GM23338 (cell line): ENCODE measurements around the gene BBS10. TPM values are rescaled to one million over a fixed set of nuclear protein-coding genes. Genes with fewer than 3 reads are reported as not detected.

ENCODE experiments used
- ATAC-seq: fragments of 200-7000 bp; cut with Tn5 transposase; 3 replicates; pipeline ENCODE4 v1.9.1; 2020
- DNase-seq: peaks from one replicate; pipeline ENCODE4 v3.0.0-alpha.2; 2015; ENCODE audit warnings: low spot score
- H2AFZ ChIP-seq: fragments of 200-600 bp; sonication (generic); 2 replicates; pipeline ENCODE4 v1.8.0; 2016; ENCODE audit warnings: antibody characterized with exemption, mild to moderate bottlenecking, moderate library complexity
- H3F3A ChIP-seq: fragments of 200-600 bp; sonication (generic); replicated peaks from 2 replicates; pipeline ENCODE4 v1.8.0; 2017; ENCODE audit warnings: antibody characterized with exemption, mixed run types, low read depth
- H3K27ac ChIP-seq: fragments of 200-600 bp; sonication (generic); 2 replicates; pipeline ENCODE4 v1.6.1; 2016; ENCODE audit warnings: low read depth
- H3K27me3 ChIP-seq: fragments of 200-600 bp; sonication (generic); 2 replicates; pipeline ENCODE4 v1.8.0; 2016; ENCODE audit warnings: mild to moderate bottlenecking, mixed run types, moderate library complexity; ENCODE audit not compliant: insufficient read depth
- H3K36me3 ChIP-seq: fragments of 200-600 bp; sonication (generic); 2 replicates; pipeline ENCODE4 v1.8.0; 2016; ENCODE audit warnings: mild to moderate bottlenecking; ENCODE audit not compliant: insufficient read depth
- H3K4me1 ChIP-seq: fragments of 200-600 bp; sonication (generic); 2 replicates; pipeline ENCODE4 v1.8.0; 2016; ENCODE audit warnings: mild to moderate bottlenecking, moderate library complexity; ENCODE audit not compliant: insufficient read depth
- H3K4me2 ChIP-seq: fragments of 200-600 bp; sonication (generic); 2 replicates; pipeline ENCODE4 v1.7.1; 2017; ENCODE audit warnings: mixed run types
- H3K4me3 ChIP-seq: fragments of 200-600 bp; sonication (generic); 2 replicates; pipeline ENCODE4 v1.6.1; 2016; ENCODE audit warnings: mixed run types
- H3K79me2 ChIP-seq: fragments of 200-600 bp; sonication (generic); replicated peaks from 2 replicates; pipeline ENCODE4 v1.8.0; 2017; ENCODE audit warnings: mild to moderate bottlenecking; ENCODE audit not compliant: insufficient read depth
- H3K9me2 ChIP-seq: fragments of 200-600 bp; sonication (generic); 2 replicates; pipeline ENCODE4 v1.8.0; 2017; ENCODE audit not compliant: insufficient read depth
- H4K20me1 ChIP-seq: fragments of 200-600 bp; sonication (generic); replicated peaks from 2 replicates; pipeline ENCODE4 v1.8.0; 2017; ENCODE audit warnings: mild to moderate bottlenecking; ENCODE audit not compliant: insufficient read depth
- H3K27ac Mint-ChIP-seq: 2 replicates; pipeline ENCODE4 v1.8.0; 2020; ENCODE audit warnings: inconsistent platforms, mild to moderate bottlenecking, moderate library complexity, mixed read lengths
- H3K27me3 Mint-ChIP-seq: 3 replicates; pipeline ENCODE4 v1.8.0; 2022; ENCODE audit warnings: low read depth, mild to moderate bottlenecking, moderate library complexity, mixed read lengths, inconsistent platforms; ENCODE audit not compliant: insufficient read depth, poor library complexity
- H3K36me3 Mint-ChIP-seq: 3 replicates; pipeline ENCODE4 v1.8.0; 2021; ENCODE audit warnings: low read depth, mild to moderate bottlenecking, inconsistent platforms, moderate library complexity, mixed read lengths
- H3K4me1 Mint-ChIP-seq: 3 replicates; pipeline ENCODE4 v1.8.0; 2020; ENCODE audit warnings: mild to moderate bottlenecking, inconsistent platforms, mixed read lengths
- H3K4me3 Mint-ChIP-seq: 3 replicates; pipeline ENCODE4 v1.8.0; 2021; ENCODE audit warnings: moderate library complexity, mild to moderate bottlenecking, inconsistent platforms, mixed read lengths
- H3K9me3 Mint-ChIP-seq: 3 replicates; pipeline ENCODE4 v1.8.0; 2020; ENCODE audit warnings: moderate library complexity, mild to moderate bottlenecking, inconsistent platforms, mixed read lengths
- CREB1 ChIP-seq: fragments of 250-450 bp; sonication (Bioruptor Pico); IDR thresholded peaks from 2 replicates; pipeline ENCODE4 v1.5.0; 2020; ENCODE audit warnings: low read depth, mild to moderate bottlenecking, moderate library complexity
- ETS1 ChIP-seq: IDR thresholded peaks from 2 replicates; pipeline ENCODE4 v1.6.1; 2016; ENCODE audit warnings: antibody characterized with exemption
- EZH2 ChIP-seq: fragments of 200-600 bp; sonication (generic); IDR thresholded peaks from one replicate; pipeline ENCODE4 v1.8.0; 2017; ENCODE audit warnings: antibody characterized with exemption, mild to moderate bottlenecking, low read depth; ENCODE audit not compliant: unreplicated experiment
- EZH2phosphoT487 ChIP-seq: fragments of 200-600 bp; sonication (generic); IDR thresholded peaks from one replicate; pipeline ENCODE4 v1.8.1; 2018; ENCODE audit warnings: antibody characterized with exemption; ENCODE audit not compliant: unreplicated experiment
- JUNB ChIP-seq: IDR thresholded peaks from one replicate; pipeline ENCODE4 v1.6.1; 2016; ENCODE audit warnings: antibody characterized with exemption; ENCODE audit not compliant: unreplicated experiment
- NANOG ChIP-seq: IDR thresholded peaks from 2 replicates; pipeline ENCODE4 v1.6.1; 2016; ENCODE audit warnings: antibody characterized with exemption, borderline replicate concordance
- POLR2AphosphoS5 ChIP-seq: IDR thresholded peaks from 2 replicates; pipeline ENCODE4 v1.6.1; 2016; ENCODE audit warnings: antibody characterized with exemption, low read depth
- STAT1 ChIP-seq: IDR thresholded peaks from one replicate; pipeline ENCODE4 v1.6.1; 2016; ENCODE audit warnings: antibody characterized with exemption; ENCODE audit not compliant: unreplicated experiment
- ZNF114 ChIP-seq: fragments of 250-450 bp; sonication (Bioruptor Pico); IDR thresholded peaks from 2 replicates; pipeline ENCODE4 v1.5.0; 2020; ENCODE audit warnings: mild to moderate bottlenecking, moderate library complexity
- ZNF331 ChIP-seq: fragments of 250-450 bp; sonication (Bioruptor Pico); IDR thresholded peaks from 2 replicates; pipeline ENCODE4 v1.5.0; 2020; ENCODE audit warnings: low read depth, mild to moderate bottlenecking, moderate library complexity
- ZNF462 ChIP-seq: fragments of 250-450 bp; sonication (Bioruptor Pico); IDR thresholded peaks from 2 replicates; pipeline ENCODE4 v1.5.0; 2020; ENCODE audit warnings: mild to moderate bottlenecking, moderate library complexity
- polyA plus RNA-seq: library from polyadenylated mRNA; unstranded; fragments of >200 nt; fragmentation: Nextera tagmentation; extraction: Ambion mirVana; gene quantifications from 2 replicates; pipeline ENCODE4 v1.2.1, GENCODE V29; 2016
- total RNA-seq: library from RNA; depleted of rRNA; stranded (reverse); fragments of >200 nt; shearing (Covaris generic); gene quantifications from 2 replicates; pipeline ENCODE4 v1.2.3, GENCODE V29; 2014
- TF ChIP-seq, protein P1 (sequence below): IDR thresholded peaks from one replicate; pipeline ENCODE4 v1.6.1; 2018; ENCODE audit warnings: antibody characterized with exemption; ENCODE audit not compliant: unreplicated experiment
- TF ChIP-seq, protein P2 (sequence below), 2 experiments: fragments of 200-600 bp in 1 of 2; sonication (generic) in 1 of 2; conservative IDR thresholded peaks; 2 replicates each; pipeline versions ENCODE4 v1.5.1 to v1.6.1; 2016 to 2017; ENCODE audit warnings: antibody characterized with exemption in 2 of 2, low read depth in 2 of 2, mild to moderate bottlenecking in 2 of 2, moderate library complexity in 1 of 2

The BBS10 gene
- total and polyA plus RNA-seq, 2 experiments from 2014 or later = 5.2 to 12.8 TPM

DNA sequence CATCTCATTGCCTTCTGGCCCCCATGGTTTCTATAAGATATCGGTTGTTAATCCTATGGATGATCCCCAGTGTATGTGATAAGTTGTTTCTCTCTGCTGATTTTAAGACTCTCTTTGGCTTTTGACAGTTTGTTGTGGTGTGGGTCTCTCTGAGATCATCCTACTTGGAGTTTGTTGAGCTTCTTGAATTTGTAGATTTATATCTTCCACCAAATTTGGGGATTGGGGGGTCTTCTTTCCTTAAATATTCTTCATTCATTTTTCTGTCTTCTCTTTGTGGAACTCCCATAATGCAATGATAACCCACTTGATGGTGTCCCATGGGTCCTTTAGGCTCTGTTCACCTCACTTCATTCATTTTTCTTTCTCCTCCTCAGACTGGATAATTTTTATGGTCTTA lies 20.0 kb upstream of the BBS10 start:
- Histone ChIP-seq H3K4me3 (no peak overlapping the region), H3K4me1 (no peaks in the 10 kb centered on the region), H3K27ac (no peak overlapping the region), H3K9me2 (no peaks in the 10 kb centered on the region), H4K20me1 (no peaks in the 10 kb centered on the region), H3F3A (no peaks in the 10 kb centered on the region), H3K27me3 (no peaks in the 10 kb centered on the region), H3K36me3 (peaks cover 16% of the 10 kb centered on the region; the same call in 1 of the 2 replicates), H2AFZ (no peak overlapping the region), H3K4me2 (no peak overlapping the region), H3K79me2 (0 out of 2 replicates have a peak, but pooled peaks cover 3% of the 10 kb centered on the region)
- DNase-seq (no peak), ATAC-seq (no peak)
- Mint-ChIP-seq H3K9me3 (peaks cover 3% of the 10 kb centered on the region; the same call in 1 of the 3 replicates), H3K27me3 (peaks cover 4% of the 10 kb centered on the region), H3K4me3 (no peak overlapping the region), H3K27ac (no peak overlapping the region), H3K4me1 (no peaks in the 10 kb centered on the region), H3K36me3 (peaks cover 40% of the 10 kb centered on the region)
- TF ChIP-seq, protein P1, sequence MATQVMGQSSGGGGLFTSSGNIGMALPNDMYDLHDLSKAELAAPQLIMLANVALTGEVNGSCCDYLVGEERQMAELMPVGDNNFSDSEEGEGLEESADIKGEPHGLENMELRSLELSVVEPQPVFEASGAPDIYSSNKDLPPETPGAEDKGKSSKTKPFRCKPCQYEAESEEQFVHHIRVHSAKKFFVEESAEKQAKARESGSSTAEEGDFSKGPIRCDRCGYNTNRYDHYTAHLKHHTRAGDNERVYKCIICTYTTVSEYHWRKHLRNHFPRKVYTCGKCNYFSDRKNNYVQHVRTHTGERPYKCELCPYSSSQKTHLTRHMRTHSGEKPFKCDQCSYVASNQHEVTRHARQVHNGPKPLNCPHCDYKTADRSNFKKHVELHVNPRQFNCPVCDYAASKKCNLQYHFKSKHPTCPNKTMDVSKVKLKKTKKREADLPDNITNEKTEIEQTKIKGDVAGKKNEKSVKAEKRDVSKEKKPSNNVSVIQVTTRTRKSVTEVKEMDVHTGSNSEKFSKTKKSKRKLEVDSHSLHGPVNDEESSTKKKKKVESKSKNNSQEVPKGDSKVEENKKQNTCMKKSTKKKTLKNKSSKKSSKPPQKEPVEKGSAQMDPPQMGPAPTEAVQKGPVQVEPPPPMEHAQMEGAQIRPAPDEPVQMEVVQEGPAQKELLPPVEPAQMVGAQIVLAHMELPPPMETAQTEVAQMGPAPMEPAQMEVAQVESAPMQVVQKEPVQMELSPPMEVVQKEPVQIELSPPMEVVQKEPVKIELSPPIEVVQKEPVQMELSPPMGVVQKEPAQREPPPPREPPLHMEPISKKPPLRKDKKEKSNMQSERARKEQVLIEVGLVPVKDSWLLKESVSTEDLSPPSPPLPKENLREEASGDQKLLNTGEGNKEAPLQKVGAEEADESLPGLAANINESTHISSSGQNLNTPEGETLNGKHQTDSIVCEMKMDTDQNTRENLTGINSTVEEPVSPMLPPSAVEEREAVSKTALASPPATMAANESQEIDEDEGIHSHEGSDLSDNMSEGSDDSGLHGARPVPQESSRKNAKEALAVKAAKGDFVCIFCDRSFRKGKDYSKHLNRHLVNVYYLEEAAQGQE = no peak
- TF ChIP-seq STAT1 (no peak), ZNF114 (no peak), ZNF462 (CRISPR knock-in tag) (no peak), NANOG (no peak), JUNB (no peak), CREB1 (CRISPR knock-in tag) (no peak), ETS1 (no peak), ZNF331 (CRISPR knock-in tag) (no peak), EZH2phosphoT487 (no peak), EZH2 (no peak), POLR2AphosphoS5 (no peak)
- TF ChIP-seq, protein P2, sequence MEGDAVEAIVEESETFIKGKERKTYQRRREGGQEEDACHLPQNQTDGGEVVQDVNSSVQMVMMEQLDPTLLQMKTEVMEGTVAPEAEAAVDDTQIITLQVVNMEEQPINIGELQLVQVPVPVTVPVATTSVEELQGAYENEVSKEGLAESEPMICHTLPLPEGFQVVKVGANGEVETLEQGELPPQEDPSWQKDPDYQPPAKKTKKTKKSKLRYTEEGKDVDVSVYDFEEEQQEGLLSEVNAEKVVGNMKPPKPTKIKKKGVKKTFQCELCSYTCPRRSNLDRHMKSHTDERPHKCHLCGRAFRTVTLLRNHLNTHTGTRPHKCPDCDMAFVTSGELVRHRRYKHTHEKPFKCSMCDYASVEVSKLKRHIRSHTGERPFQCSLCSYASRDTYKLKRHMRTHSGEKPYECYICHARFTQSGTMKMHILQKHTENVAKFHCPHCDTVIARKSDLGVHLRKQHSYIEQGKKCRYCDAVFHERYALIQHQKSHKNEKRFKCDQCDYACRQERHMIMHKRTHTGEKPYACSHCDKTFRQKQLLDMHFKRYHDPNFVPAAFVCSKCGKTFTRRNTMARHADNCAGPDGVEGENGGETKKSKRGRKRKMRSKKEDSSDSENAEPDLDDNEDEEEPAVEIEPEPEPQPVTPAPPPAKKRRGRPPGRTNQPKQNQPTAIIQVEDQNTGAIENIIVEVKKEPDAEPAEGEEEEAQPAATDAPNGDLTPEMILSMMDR (conservative IDR thresholded peaks at IDR 0.05; ENCODE audit: low read depth in 2 of 2) = no peak
